B cell (primary cell): ENCODE data around the gene SFRP4. TPM values are rescaled to one million over a fixed set of nuclear protein-coding genes. Genes with fewer than 3 reads are reported as not detected.

Experiments used
- ATAC-seq: fragments of 200-7000 bp; cut with Tn5 transposase; one replicate; pipeline ENCODE4 v1.10.0; 2021; ENCODE audit warnings: low read depth, mild to moderate bottlenecking, moderate number of reproducible peaks, moderate library complexity
- CTCF ChIA-PET: fragments of 350-600 bp; sonication (Branson Sonifier 250); formaldehyde crosslinking; loops from one replicate; lab custom pipeline; 2021; ENCODE audit warnings: antibody characterized with exemption, inconsistent platforms; lab: Charles Lee
- POLR2A ChIA-PET: fragments of 350-600 bp; sonication (Branson Sonifier 250); formaldehyde crosslinking; loops from one replicate; lab custom pipeline; 2021; ENCODE audit warnings: antibody characterized with exemption; lab: Charles Lee
- DNase-seq: peaks from one replicate; pipeline ENCODE4 v3.0.0; 2013
- H2AFZ ChIP-seq: 2 replicates; pipeline ENCODE4 v1.6.1; 2012; ENCODE audit warnings: mild to moderate bottlenecking, low read depth, low read length; ENCODE audit not compliant: insufficient read depth, poor library complexity, severe bottlenecking
- H3K27ac ChIP-seq, 2 donors: 1 replicate in 1 of 2; 2 replicates in 1 of 2; pipeline ENCODE4 v1.5.1; 2012 to 2013; ENCODE audit warnings: low read length in 2 of 2, mild to moderate bottlenecking in 2 of 2, moderate library complexity in 1 of 2
- H3K27me3 ChIP-seq, 4 experiments: fragments of 200-600 bp in 1 of 4; sonication (generic) in 1 of 4; replicated peaks in 1 of 4; 1 replicate in 2 of 4; 2 replicates in 2 of 4; pipeline versions ENCODE4 v1.6.1 to v1.7.0; 2013 to 2016; ENCODE audit warnings: low read length in 3 of 4, mild to moderate bottlenecking in 2 of 4, mixed read lengths in 1 of 4, moderate library complexity in 1 of 4; ENCODE audit not compliant: insufficient read depth in 4 of 4, control insufficient read depth in 3 of 4; ENCODE audit errors: control extremely low read depth in 1 of 4
- H3K36me3 ChIP-seq, 2 experiments: replicated peaks in 1 of 2; 1 replicate in 1 of 2; 2 replicates in 1 of 2; pipeline versions ENCODE4 v1.6.1 to v1.7.1; 2013; ENCODE audit warnings: low read length in 1 of 2; ENCODE audit not compliant: insufficient read depth in 2 of 2, control insufficient read depth in 1 of 2; ENCODE audit errors: control extremely low read depth in 1 of 2, extremely low read depth in 1 of 2
- H3K4me1 ChIP-seq, 2 donors: fragments of 200-600 bp in 1 of 2; sonication (generic) in 1 of 2; 1 replicate in 1 of 2; 2 replicates in 1 of 2; pipeline versions ENCODE4 v1.5.1 to v1.6.1; 2013 to 2017; ENCODE audit warnings: low read length in 2 of 2; ENCODE audit not compliant: control insufficient read depth in 2 of 2, insufficient read depth in 2 of 2
- H3K4me2 ChIP-seq: replicated peaks from 2 replicates; pipeline ENCODE3; 2012; ENCODE audit warnings: mild to moderate bottlenecking, low read depth, low read length; ENCODE audit not compliant: poor library complexity, severe bottlenecking
- H3K4me3 ChIP-seq, 5 experiments: fragments of 200-600 bp in 1 of 5; sonication (generic) in 1 of 5; 1 replicate in 3 of 5; 2 replicates in 2 of 5; pipeline versions ENCODE4 v1.5.1 to v1.7.0; 2011 to 2016; ENCODE audit warnings: low read length in 4 of 5, mild to moderate bottlenecking in 4 of 5, low read depth in 2 of 5, control low read depth in 1 of 5, moderate library complexity in 1 of 5; ENCODE audit not compliant: insufficient read depth in 1 of 5; ENCODE audit errors: control extremely low read depth in 1 of 5, extremely low read depth in 1 of 5
- H3K79me2 ChIP-seq: fragments of 200-600 bp; sonication (generic); one replicate; pipeline ENCODE4 v1.6.0; 2016; ENCODE audit warnings: low read length; ENCODE audit not compliant: control insufficient read depth, insufficient read depth
- H3K9ac ChIP-seq: fragments of 200-600 bp; sonication (generic); 2 replicates; pipeline ENCODE4 v1.6.1; 2017; ENCODE audit warnings: mild to moderate bottlenecking, low read length, moderate library complexity
- H3K9me3 ChIP-seq, 3 donors: one replicate each; pipeline versions ENCODE4 v1.6.1 to v1.7.1; 2013; ENCODE audit warnings: low read length in 2 of 3; ENCODE audit not compliant: control insufficient read depth in 2 of 3, insufficient read depth in 1 of 3; ENCODE audit errors: control extremely low read depth in 1 of 3
- H4K20me1 ChIP-seq: 2 replicates; pipeline ENCODE4 v1.6.0; 2012; ENCODE audit warnings: mild to moderate bottlenecking, low read length; ENCODE audit not compliant: insufficient read depth, control insufficient read depth, poor library complexity, severe bottlenecking
- H3K27ac Mint-ChIP-seq: one replicate; pipeline ENCODE4 v1.8.0; 2021; ENCODE audit warnings: mixed read lengths
- H3K27me3 Mint-ChIP-seq: one replicate; pipeline ENCODE4 v1.8.0; 2021; ENCODE audit warnings: mixed read lengths
- H3K4me1 Mint-ChIP-seq: one replicate; pipeline ENCODE4 v1.8.0; 2021; ENCODE audit warnings: mixed read lengths
- H3K4me3 Mint-ChIP-seq: one replicate; pipeline ENCODE4 v1.8.0; 2021; ENCODE audit warnings: mixed read lengths
- H3K9me3 Mint-ChIP-seq: one replicate; pipeline ENCODE4 v1.8.0; 2022; ENCODE audit warnings: mixed read lengths; ENCODE audit not compliant: insufficient read depth
- EZH2 ChIP-seq: IDR thresholded peaks from 2 replicates; pipeline ENCODE4 v1.6.1; 2012; ENCODE audit warnings: borderline replicate concordance, low read depth, mild to moderate bottlenecking, moderate library complexity, low read length; ENCODE audit not compliant: insufficient read depth, poor library complexity, severe bottlenecking
- WGBS: methylation state at CpG from one replicate; pipeline ENCODE4 v1.1.5; 2013; ENCODE audit warnings: missing lambda C conversion rate; ENCODE audit not compliant: insufficient coverage; 5-methylcytosine and 5-hydroxymethylcytosine counted together
- intact Hi-C: fragments of 100-400 bp; cut with micrococcal nuclease; formaldehyde crosslinking; loops from one replicate; pipeline ENCODE4 v1.10.0; 2022
- polyA plus RNA-seq: library from polyadenylated mRNA; depleted of rRNA; stranded (reverse); fragments of >200 nt; gene quantifications from 2 replicates; pipeline ENCODE4 v1.2.3, GENCODE V29; 2012
- total RNA-seq, 2 donors: library from RNA; stranded (reverse); fragments of 120-200 nt in 1 of 2; gene quantifications; 1 replicate in 1 of 2; 2 replicates in 1 of 2; pipeline versions ENCODE4 v1.2.3 to v1.2.4, GENCODE V29; 2013 to 2022
- TF ChIP-seq, protein P1 (sequence below): fragments of 200-600 bp; IDR thresholded peaks from one replicate; pipeline ENCODE4 v1.8.0; 2022; ENCODE audit warnings: antibody characterized with exemption, mild to moderate bottlenecking

Gene SFRP4
- total and polyA plus RNA-seq, 2 donors (not counting 1 experiment from before 2014, with no cell fraction given) = not detected

DNA sequence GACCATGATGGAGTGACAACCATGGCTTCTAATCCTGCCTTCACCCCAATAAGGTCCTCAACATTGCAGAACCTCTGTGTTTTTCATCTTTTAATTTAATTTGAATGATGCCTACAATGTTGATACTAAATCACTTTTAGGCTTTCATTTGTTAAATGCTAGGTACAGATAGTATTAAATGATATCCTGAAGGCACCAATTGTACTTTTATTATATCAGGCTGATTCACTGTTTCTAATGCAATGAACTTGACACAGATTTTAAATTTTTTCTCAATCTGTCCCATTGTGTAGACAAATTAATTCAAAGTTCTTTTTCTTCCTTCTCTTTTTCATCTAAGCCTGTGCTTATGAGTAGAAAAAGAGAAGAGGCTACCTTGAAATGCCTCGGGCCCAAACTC lies 9.0 kb upstream of the SFRP4 start:
- ChIA-PET CTCF (interaction anchor here (1.2 kb wide), 1 partner anchor 290 kb away, joined by 3 read pairs; no protein-coding TSS in a partner anchor), POLR2A (no interaction called here)
- H3K36me3 ChIP-seq = no peaks in the 10 kb centered on the region
- Mint-ChIP-seq H3K27ac (no peak overlapping the region), H3K27me3 (peaks cover 26% of the 10 kb centered on the region), H3K4me3 (no peak overlapping the region), H3K9me3 (peaks cover 2% of the 10 kb centered on the region), H3K4me1 (peaks cover 7% of the 10 kb centered on the region)
- H3K9ac ChIP-seq = no peak overlapping the region
- H3K79me2 ChIP-seq = no peaks in the 10 kb centered on the region
- ATAC-seq (no peak), DNase-seq (no peak)
- WGBS = no CpG with 5 or more reads among the region's 1 CpG
- intact Hi-C loops = no loop called here
- no peak overlapping the region for H3K4me2 ChIP-seq
- H3K4me3 ChIP-seq = no peak overlapping the region
- H2AFZ ChIP-seq = no peak overlapping the region
- H4K20me1 ChIP-seq = no peaks in the 10 kb centered on the region
- no peak overlapping the region for H3K27ac ChIP-seq
- H3K27me3 ChIP-seq = peaks cover 0 to 24% (median 8%) of the 10 kb centered on the region in 4 experiments
- peaks cover 6 to 8% of the 10 kb centered on the region in 2 donors for H3K4me1 ChIP-seq
- peaks cover 0 to 7% (median 3%) of the 10 kb centered on the region in 3 donors for H3K9me3 ChIP-seq
- TF ChIP-seq EZH2 = no peak
- TF ChIP-seq, protein P1, sequence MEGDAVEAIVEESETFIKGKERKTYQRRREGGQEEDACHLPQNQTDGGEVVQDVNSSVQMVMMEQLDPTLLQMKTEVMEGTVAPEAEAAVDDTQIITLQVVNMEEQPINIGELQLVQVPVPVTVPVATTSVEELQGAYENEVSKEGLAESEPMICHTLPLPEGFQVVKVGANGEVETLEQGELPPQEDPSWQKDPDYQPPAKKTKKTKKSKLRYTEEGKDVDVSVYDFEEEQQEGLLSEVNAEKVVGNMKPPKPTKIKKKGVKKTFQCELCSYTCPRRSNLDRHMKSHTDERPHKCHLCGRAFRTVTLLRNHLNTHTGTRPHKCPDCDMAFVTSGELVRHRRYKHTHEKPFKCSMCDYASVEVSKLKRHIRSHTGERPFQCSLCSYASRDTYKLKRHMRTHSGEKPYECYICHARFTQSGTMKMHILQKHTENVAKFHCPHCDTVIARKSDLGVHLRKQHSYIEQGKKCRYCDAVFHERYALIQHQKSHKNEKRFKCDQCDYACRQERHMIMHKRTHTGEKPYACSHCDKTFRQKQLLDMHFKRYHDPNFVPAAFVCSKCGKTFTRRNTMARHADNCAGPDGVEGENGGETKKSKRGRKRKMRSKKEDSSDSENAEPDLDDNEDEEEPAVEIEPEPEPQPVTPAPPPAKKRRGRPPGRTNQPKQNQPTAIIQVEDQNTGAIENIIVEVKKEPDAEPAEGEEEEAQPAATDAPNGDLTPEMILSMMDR = no peak

DNA sequence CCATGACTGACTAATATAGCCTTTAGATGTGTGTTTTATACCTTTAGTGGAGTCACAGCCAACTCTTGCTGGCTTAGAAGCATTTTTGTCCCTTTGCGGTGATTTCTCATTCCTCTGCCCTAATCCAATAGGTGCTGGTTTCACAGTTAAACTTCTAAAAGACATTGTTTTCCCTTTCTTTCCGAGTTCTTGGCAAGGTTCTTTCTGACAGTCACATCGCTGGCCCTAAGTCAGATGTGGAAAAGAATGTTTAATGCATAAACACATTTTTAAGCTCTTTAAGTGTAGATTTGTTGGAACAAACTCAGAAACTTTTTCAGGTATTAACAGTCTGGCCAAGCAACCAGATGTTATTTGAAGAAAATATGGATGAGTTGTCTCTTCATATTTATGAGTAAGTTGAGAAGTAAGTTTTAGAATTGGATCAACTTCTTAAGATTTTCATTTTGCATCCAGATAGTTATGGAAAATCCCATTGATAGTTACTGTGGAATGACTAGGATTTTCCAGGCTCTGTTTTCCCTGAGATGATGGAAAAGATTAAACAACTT lies 7.9 kb upstream of the SFRP4 start:
- no peak overlapping the region for H3K4me2 ChIP-seq
- peaks cover 0 to 32% (median 11%) of the 10 kb centered on the region in 4 experiments for H3K27me3 ChIP-seq
- DNase-seq = no peak
- H3K9me3 ChIP-seq = peaks cover 0 to 7% (median 3%) of the 10 kb centered on the region in 3 donors
- H3K36me3 ChIP-seq = no peaks in the 10 kb centered on the region
- ChIA-PET CTCF (interaction anchor here (1.2 kb wide), 1 partner anchor 291 kb away, joined by 3 read pairs; no protein-coding TSS in a partner anchor), POLR2A (no interaction called here)
- Mint-ChIP-seq H3K27ac (no peak overlapping the region), H3K27me3 (peaks cover 36% of the 10 kb centered on the region), H3K4me1 (peaks cover 12% of the 10 kb centered on the region), H3K9me3 (peaks cover 2% of the 10 kb centered on the region), H3K4me3 (no peak overlapping the region)
- intact Hi-C loops = no loop called here
- no peak overlapping the region for H3K4me3 ChIP-seq
- 100% methylated on average over 1 of the region's 3 CpGs for WGBS
- no peaks in the 10 kb centered on the region for H3K79me2 ChIP-seq
- no peak overlapping the region for H2AFZ ChIP-seq
- ATAC-seq = no peak
- no peak overlapping the region for H3K27ac ChIP-seq
- no peaks in the 10 kb centered on the region for H4K20me1 ChIP-seq
- no peak overlapping the region for H3K9ac ChIP-seq
- H3K4me1 ChIP-seq = peaks cover 10 to 11% of the 10 kb centered on the region in 2 donors
- TF ChIP-seq EZH2 = no peak
- TF ChIP-seq, protein P1 = no peak
